Liver (tissue), 3 donors: Measurements from ENCODE around the gene MBLAC1.

Experiments
- CTCF ChIP-seq: fragments of 150-350 bp; IDR thresholded peaks from 2 replicates; pipeline ENCODE4 v1.5.1; 2017; ENCODE audit warnings: improper control_type of control experiment, low read depth, low read length; ENCODE audit not compliant: missing input control
- EGR1 ChIP-seq, 2 donors: IDR thresholded peaks; 2 replicates each; pipeline ENCODE4 v1.6.1; 2016 to 2018; ENCODE audit warnings: antibody characterized with exemption in 2 of 2, low read depth in 2 of 2
- GABPA ChIP-seq, 2 donors: IDR thresholded peaks in 1 of 2; conservative IDR thresholded peaks in 1 of 2; 2 replicates each; pipeline ENCODE4 v1.6.1; 2016; ENCODE audit warnings: antibody characterized with exemption in 2 of 2, mild to moderate bottlenecking in 1 of 2, moderate library complexity in 1 of 2
- JUND ChIP-seq, 2 donors: IDR thresholded peaks; 2 replicates each; pipeline ENCODE4 v1.6.1; 2016; ENCODE audit warnings: antibody characterized with exemption in 2 of 2
- MAX ChIP-seq: IDR thresholded peaks from 2 replicates; pipeline ENCODE4 v1.6.1; 2016; ENCODE audit warnings: antibody characterized with exemption
- RAD21 ChIP-seq, 2 donors: IDR thresholded peaks; 2 replicates each; pipeline ENCODE4 v1.6.1; 2016; ENCODE audit warnings: antibody characterized with exemption in 2 of 2, mild to moderate bottlenecking in 2 of 2
- RXRA ChIP-seq, 2 donors: IDR thresholded peaks; 2 replicates each; pipeline ENCODE4 v1.6.1; 2017 to 2018; ENCODE audit warnings: antibody characterized with exemption in 2 of 2, mild to moderate bottlenecking in 1 of 2
- SP1 ChIP-seq: IDR thresholded peaks from 2 replicates; pipeline ENCODE4 v1.6.1; 2018; ENCODE audit warnings: antibody characterized with exemption, mild to moderate bottlenecking
- TAF1 ChIP-seq: conservative IDR thresholded peaks from 2 replicates; pipeline ENCODE4 v1.6.1; 2016; ENCODE audit warnings: antibody characterized with exemption, mild to moderate bottlenecking
- YY1 ChIP-seq: IDR thresholded peaks from 2 replicates; pipeline ENCODE4 v1.6.1; 2016; ENCODE audit warnings: antibody characterized with exemption, mild to moderate bottlenecking
- TF ChIP-seq, protein P1 (sequence below): IDR thresholded peaks from 2 replicates; pipeline ENCODE4 v1.6.1; 2016; ENCODE audit warnings: antibody characterized with exemption
- TF ChIP-seq, protein P2 (sequence below): IDR thresholded peaks from 2 replicates; pipeline ENCODE4 v1.6.1; 2016; ENCODE audit warnings: antibody characterized with exemption, mild to moderate bottlenecking
- TF ChIP-seq, protein P3 (sequence below): IDR thresholded peaks from 2 replicates; pipeline ENCODE4 v1.6.1; 2016; ENCODE audit warnings: antibody characterized with exemption
- donor health status: healthy.
- donor health status: healthy.

DNA sequence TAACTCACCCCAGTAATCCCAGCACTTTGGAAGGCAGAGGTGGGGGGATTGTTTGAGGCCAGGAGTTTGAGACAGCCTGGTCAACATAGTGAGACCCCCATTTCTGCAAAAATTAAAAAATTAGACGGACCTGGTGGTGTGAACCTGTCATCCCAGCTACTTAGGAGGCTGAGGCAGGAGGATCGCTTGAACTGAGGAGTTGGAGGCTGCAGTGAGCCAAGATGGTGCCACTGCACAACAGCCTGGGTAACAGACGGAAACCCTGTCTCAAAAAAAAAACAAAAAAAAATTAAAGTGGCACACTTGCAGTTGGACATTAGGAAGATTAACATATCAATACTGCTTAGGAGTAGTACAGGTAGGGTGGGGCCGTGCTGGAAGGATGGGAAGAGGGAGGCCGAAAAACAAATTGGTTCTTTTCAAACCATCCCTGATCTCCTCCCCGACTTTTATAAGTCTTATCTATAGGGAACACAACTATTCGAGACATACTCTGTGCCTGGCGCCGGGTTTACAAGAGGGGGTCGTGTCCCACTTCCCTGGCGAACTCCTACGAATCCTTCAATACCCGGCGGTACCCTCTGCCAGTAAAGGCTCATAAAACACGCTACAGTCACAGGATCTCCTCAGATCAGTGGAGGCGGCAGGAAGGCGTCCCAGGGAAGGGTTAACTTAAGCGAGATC is 8.2 kb upstream of the MBLAC1 start:
- no peak for TF ChIP-seq CTCF
- TF ChIP-seq, protein P1, sequence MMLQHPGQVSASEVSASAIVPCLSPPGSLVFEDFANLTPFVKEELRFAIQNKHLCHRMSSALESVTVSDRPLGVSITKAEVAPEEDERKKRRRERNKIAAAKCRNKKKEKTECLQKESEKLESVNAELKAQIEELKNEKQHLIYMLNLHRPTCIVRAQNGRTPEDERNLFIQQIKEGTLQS = no peak
- no peak for TF ChIP-seq RAD21 (IDR thresholded peaks at IDR 0.05)
- TF ChIP-seq GABPA (IDR thresholded peaks at IDR 0.05 in 1 of 2, conservative IDR thresholded peaks at IDR 0.05 in 1 of 2) = no peak
- TF ChIP-seq, protein P2, sequence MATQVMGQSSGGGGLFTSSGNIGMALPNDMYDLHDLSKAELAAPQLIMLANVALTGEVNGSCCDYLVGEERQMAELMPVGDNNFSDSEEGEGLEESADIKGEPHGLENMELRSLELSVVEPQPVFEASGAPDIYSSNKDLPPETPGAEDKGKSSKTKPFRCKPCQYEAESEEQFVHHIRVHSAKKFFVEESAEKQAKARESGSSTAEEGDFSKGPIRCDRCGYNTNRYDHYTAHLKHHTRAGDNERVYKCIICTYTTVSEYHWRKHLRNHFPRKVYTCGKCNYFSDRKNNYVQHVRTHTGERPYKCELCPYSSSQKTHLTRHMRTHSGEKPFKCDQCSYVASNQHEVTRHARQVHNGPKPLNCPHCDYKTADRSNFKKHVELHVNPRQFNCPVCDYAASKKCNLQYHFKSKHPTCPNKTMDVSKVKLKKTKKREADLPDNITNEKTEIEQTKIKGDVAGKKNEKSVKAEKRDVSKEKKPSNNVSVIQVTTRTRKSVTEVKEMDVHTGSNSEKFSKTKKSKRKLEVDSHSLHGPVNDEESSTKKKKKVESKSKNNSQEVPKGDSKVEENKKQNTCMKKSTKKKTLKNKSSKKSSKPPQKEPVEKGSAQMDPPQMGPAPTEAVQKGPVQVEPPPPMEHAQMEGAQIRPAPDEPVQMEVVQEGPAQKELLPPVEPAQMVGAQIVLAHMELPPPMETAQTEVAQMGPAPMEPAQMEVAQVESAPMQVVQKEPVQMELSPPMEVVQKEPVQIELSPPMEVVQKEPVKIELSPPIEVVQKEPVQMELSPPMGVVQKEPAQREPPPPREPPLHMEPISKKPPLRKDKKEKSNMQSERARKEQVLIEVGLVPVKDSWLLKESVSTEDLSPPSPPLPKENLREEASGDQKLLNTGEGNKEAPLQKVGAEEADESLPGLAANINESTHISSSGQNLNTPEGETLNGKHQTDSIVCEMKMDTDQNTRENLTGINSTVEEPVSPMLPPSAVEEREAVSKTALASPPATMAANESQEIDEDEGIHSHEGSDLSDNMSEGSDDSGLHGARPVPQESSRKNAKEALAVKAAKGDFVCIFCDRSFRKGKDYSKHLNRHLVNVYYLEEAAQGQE = no peak
- TF ChIP-seq YY1 = no peak
- no peak for TF ChIP-seq SP1
- no peak for TF ChIP-seq EGR1 (IDR thresholded peaks at IDR 0.05; ENCODE audit: low read depth in 2 of 2)
- no peak for TF ChIP-seq TAF1
- no peak for TF ChIP-seq RXRA (IDR thresholded peaks at IDR 0.05)
- TF ChIP-seq MAX = no peak
- TF ChIP-seq, protein P3, sequence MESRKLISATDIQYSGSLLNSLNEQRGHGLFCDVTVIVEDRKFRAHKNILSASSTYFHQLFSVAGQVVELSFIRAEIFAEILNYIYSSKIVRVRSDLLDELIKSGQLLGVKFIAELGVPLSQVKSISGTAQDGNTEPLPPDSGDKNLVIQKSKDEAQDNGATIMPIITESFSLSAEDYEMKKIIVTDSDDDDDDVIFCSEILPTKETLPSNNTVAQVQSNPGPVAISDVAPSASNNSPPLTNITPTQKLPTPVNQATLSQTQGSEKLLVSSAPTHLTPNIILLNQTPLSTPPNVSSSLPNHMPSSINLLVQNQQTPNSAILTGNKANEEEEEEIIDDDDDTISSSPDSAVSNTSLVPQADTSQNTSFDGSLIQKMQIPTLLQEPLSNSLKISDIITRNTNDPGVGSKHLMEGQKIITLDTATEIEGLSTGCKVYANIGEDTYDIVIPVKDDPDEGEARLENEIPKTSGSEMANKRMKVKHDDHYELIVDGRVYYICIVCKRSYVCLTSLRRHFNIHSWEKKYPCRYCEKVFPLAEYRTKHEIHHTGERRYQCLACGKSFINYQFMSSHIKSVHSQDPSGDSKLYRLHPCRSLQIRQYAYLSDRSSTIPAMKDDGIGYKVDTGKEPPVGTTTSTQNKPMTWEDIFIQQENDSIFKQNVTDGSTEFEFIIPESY = no peak
- no peak for TF ChIP-seq JUND (IDR thresholded peaks at IDR 0.05)
